ENCODE results near the gene CDKN2B-AS1. TPM values are rescaled to one million over a fixed set of nuclear protein-coding genes. Genes with fewer than 3 reads are reported as not detected.

CDKN2B-AS1 gene
- total RNA-seq, 1 experiment from 2014 or later: 2.7 TPM

- DNase-seq (ENCODE audit: low read depth): no peak
Measured at GRCh38 chr9:22148876-22149637, 154.5 kb downstream of the CDKN2B-AS1 start.

GRCh38 chr9:22154064-22154463, 159.5 kb downstream of the CDKN2B-AS1 start:
- no peak for DNase-seq (ENCODE audit: low read depth)

- no peak for DNase-seq (ENCODE audit: low read depth)
Measured at GRCh38 chr9:22156586-22156985, 162.0 kb downstream of the CDKN2B-AS1 start.

GRCh38 chr9:22157276-22157675, 162.7 kb downstream of the CDKN2B-AS1 start:
- DNase-seq (ENCODE audit: low read depth): no peak

GRCh38 chr9:22157828-22158227, 163.2 kb downstream of the CDKN2B-AS1 start:
- no peak for DNase-seq (ENCODE audit: low read depth)

GRCh38 chr9:22158271-22158670, 163.7 kb downstream of the CDKN2B-AS1 start:
- no peak for DNase-seq (ENCODE audit: low read depth)

- DNase-seq (ENCODE audit: low read depth): peak; percentile 48
Measured at GRCh38 chr9:22158927-22159346, 164.3 kb downstream of the CDKN2B-AS1 start.

- no peak for DNase-seq (ENCODE audit: low read depth)
Measured at GRCh38 chr9:22159586-22159985, 165.0 kb downstream of the CDKN2B-AS1 start.

GRCh38 chr9:22160221-22160620, 165.6 kb downstream of the CDKN2B-AS1 start:
- DNase-seq (ENCODE audit: low read depth): no peak

GRCh38 chr9:22165144-22165543, 170.6 kb downstream of the CDKN2B-AS1 start:
- no peak for DNase-seq (ENCODE audit: low read depth)

GRCh38 chr9:22169243-22169642, 174.7 kb downstream of the CDKN2B-AS1 start:
- peak; percentile 58 for DNase-seq (ENCODE audit: low read depth)

GRCh38 chr9:22169727-22170503, 175.3 kb downstream of the CDKN2B-AS1 start:
- peak; percentile 15 for DNase-seq (ENCODE audit: low read depth)

Small RNAs within 50 kb of the gene (small RNA-seq; reads per million reads assigned to genes)
- not detected for gene RF01909
- gene RF02045: not detected

Other genes with a start within 250 kb of the CDKN2B-AS1 start
- gene MTAP, start 192.2 kb upstream of the CDKN2B-AS1 start, total RNA-seq (2014; rRNA removed; shearing (Covaris generic)): 1.8 and 1.9 TPM in 2 replicates
- gene CDKN2A, start 399 bp upstream of the CDKN2B-AS1 start, total RNA-seq (2014; rRNA removed; shearing (Covaris generic)): not detected in 2 replicates
- not detected in 2 replicates for gene CDKN2B, start 14.5 kb downstream of the CDKN2B-AS1 start, total RNA-seq (2014; rRNA removed; shearing (Covaris generic))

All from HT1080 (cell line).